Vagina (tissue), 2 donors: ENCODE measurements around the gene NUP88. TPM values are rescaled to one million over a fixed set of nuclear protein-coding genes. Genes with fewer than 3 reads are reported as not detected.
A peak's percentile ranks its signal among the peaks of the same experiment; 100 is the strongest.

Experiments used
- DNase-seq, 2 donors: peaks; one replicate each; pipeline ENCODE4 v3.0.0-alpha.2; 2017; ENCODE audit errors: extremely low spot score in 2 of 2
- H3K27ac ChIP-seq: fragments of 200-600 bp; sonication (generic); one replicate; pipeline ENCODE4 v1.5.1; 2019
- H3K27me3 ChIP-seq: fragments of 200-600 bp; sonication (generic); one replicate; pipeline ENCODE4 v1.5.1; 2019
- H3K36me3 ChIP-seq, 2 donors: fragments of 200-600 bp; sonication (generic); one replicate each; pipeline ENCODE4 v1.5.1; 2017 to 2019
- H3K4me1 ChIP-seq: fragments of 200-600 bp; sonication (generic); one replicate; pipeline ENCODE4 v1.5.1; 2019
- H3K4me3 ChIP-seq, 2 donors: fragments of 200-600 bp; sonication (generic); 1 replicate in 1 of 2; 2 replicates in 1 of 2; pipeline ENCODE4 v1.5.1; 2016 to 2019
- H3K9me3 ChIP-seq: fragments of 200-600 bp; sonication (generic); one replicate; pipeline ENCODE4 v1.5.1; 2019
- CTCF ChIP-seq, 3 experiments: fragments of 450-650 bp in 2 of 3; fragments of 200-600 bp in 1 of 3; sonication (generic) in 1 of 3; IDR thresholded peaks; one replicate each; pipeline ENCODE4 v1.5.1; 2017 to 2019; ENCODE audit warnings: antibody characterized with exemption in 3 of 3, mild to moderate bottlenecking in 2 of 3, moderate library complexity in 2 of 3
- POLR2A ChIP-seq, 2 donors: fragments of 450-650 bp; IDR thresholded peaks; one replicate each; pipeline ENCODE4 v1.6.1; 2017; ENCODE audit warnings: antibody characterized with exemption in 2 of 2, mild to moderate bottlenecking in 2 of 2, moderate library complexity in 2 of 2
- POLR2AphosphoS5 ChIP-seq, 2 donors: sonication (generic); formaldehyde crosslinking; IDR thresholded peaks; one replicate each; pipeline ENCODE4 v1.9.0; 2017; ENCODE audit warnings: antibody characterized with exemption in 2 of 2, mild to moderate bottlenecking in 2 of 2, low read depth in 1 of 2; ENCODE audit not compliant: insufficient read depth in 1 of 2
- intact Hi-C: fragments of 100-400 bp; cut with DNase I; formaldehyde crosslinking; loops from one replicate; pipeline ENCODE4 v1.15.1; 2023
- total RNA-seq: library from RNA; depleted of rRNA; stranded (reverse); fragments of >200 nt; gene quantifications from one replicate; pipeline ENCODE4 v1.2.3, GENCODE V29; 2016

The NUP88 gene
- total RNA-seq = 72.2 TPM

GRCh38 chr17:5419356-5419958 lies at the start of gene NUP88:
TSS of gene NUP88 (minus strand) at chr17:5419662. CDS start at chr17:5419650, 12 bp downstream.
- H3K4me3 ChIP-seq = peak within 1 kb of the TSS; percentile 66 to 86
- peak; percentile 89 to 93 for TF ChIP-seq POLR2AphosphoS5 (IDR thresholded peaks at IDR 0.05; ENCODE audit: insufficient read depth in 1 of 2, low read depth in 1 of 2)
- no peak for TF ChIP-seq CTCF (IDR thresholded peaks at IDR 0.05)
- TF ChIP-seq POLR2A (IDR thresholded peaks at IDR 0.05) = peak in 1 of 2 donors; percentile 83
- H3K4me1 ChIP-seq = peaks cover 39% of the 10 kb centered on the region
- H3K9me3 ChIP-seq = no peaks in the 10 kb centered on the region
- intact Hi-C loops = no loop called here
- H3K36me3 ChIP-seq = peaks cover 0 to 25% of the 10 kb centered on the region in 2 donors
- no peaks in the 10 kb centered on the region for H3K27me3 ChIP-seq
- peak within 1 kb of the TSS; percentile 87 for H3K27ac ChIP-seq
- DNase-seq = peak in 1 of 2 donors; percentile 97

GRCh38 chr17:5468075-5468473 lies 48.6 kb upstream of the NUP88 start:
- H3K36me3 ChIP-seq = peaks cover 0 to 12% of the 10 kb centered on the region in 2 donors
- peaks cover 27% of the 10 kb centered on the region for H3K4me1 ChIP-seq
- H3K27me3 ChIP-seq = no peaks in the 10 kb centered on the region
- no peak for TF ChIP-seq POLR2A (IDR thresholded peaks at IDR 0.05)
- no peak for TF ChIP-seq CTCF (IDR thresholded peaks at IDR 0.05)
- no peak for TF ChIP-seq POLR2AphosphoS5 (IDR thresholded peaks at IDR 0.05; ENCODE audit: insufficient read depth in 1 of 2, low read depth in 1 of 2)
- no peak for DNase-seq
- H3K27ac ChIP-seq = peak overlapping the region; percentile 62
- peak overlapping the region; percentile 64 to 74 for H3K4me3 ChIP-seq
- intact Hi-C loops = no loop called here
- H3K9me3 ChIP-seq = no peaks in the 10 kb centered on the region

GRCh38 chr17:5467416-5467815 lies 48.0 kb upstream of the NUP88 start:
- intact Hi-C loops = no loop called here
- H3K27me3 ChIP-seq = no peaks in the 10 kb centered on the region

GRCh38 chr17:5466295-5466694 lies 46.8 kb upstream of the NUP88 start:
- Histone ChIP-seq H3K4me1 (peaks cover 27% of the 10 kb centered on the region), H3K36me3 (peaks cover 0 to 2% of the 10 kb centered on the region in 2 donors), H3K9me3 (no peaks in the 10 kb centered on the region), H3K27me3 (no peaks in the 10 kb centered on the region), H3K4me3 (no peak overlapping the region), H3K27ac (no peak overlapping the region)
- intact Hi-C loops = no loop called here
- TF ChIP-seq POLR2AphosphoS5 (IDR thresholded peaks at IDR 0.05; ENCODE audit: insufficient read depth in 1 of 2, low read depth in 1 of 2) (no peak), POLR2A (IDR thresholded peaks at IDR 0.05) (no peak), CTCF (IDR thresholded peaks at IDR 0.05) (no peak)
- no peak for DNase-seq

More at GRCh38 chr17:5467416-5467815, 48.0 kb upstream of the NUP88 start:
- Histone ChIP-seq H3K9me3 (no peaks in the 10 kb centered on the region), H3K36me3 (peaks cover 0 to 5% of the 10 kb centered on the region in 2 donors), H3K27ac (no peak overlapping the region), H3K4me3 (peak overlapping the region; percentile 64 to 74), H3K4me1 (peaks cover 27% of the 10 kb centered on the region)
- no peak for DNase-seq
- TF ChIP-seq POLR2AphosphoS5 (IDR thresholded peaks at IDR 0.05; ENCODE audit: insufficient read depth in 1 of 2, low read depth in 1 of 2) = no peak
- no peak for TF ChIP-seq POLR2A (IDR thresholded peaks at IDR 0.05)
- no peak for TF ChIP-seq CTCF (IDR thresholded peaks at IDR 0.05)
